Epithelial cell of proximal tubule (primary cell): ENCODE data around the gene DNASE1L2. TPM values are rescaled to one million over a fixed set of nuclear protein-coding genes. Genes with fewer than 3 reads are reported as not detected.

ENCODE experiments used
- DNase-seq: peaks from one replicate; pipeline ENCODE4 v3.0.0-alpha.2; 2011; ENCODE audit warnings: low read depth
- H3K4me3 ChIP-seq: 2 replicates; pipeline ENCODE4 v1.5.1; 2011; ENCODE audit warnings: low read depth, mild to moderate bottlenecking, low read length
- CTCF ChIP-seq: conservative IDR thresholded peaks from 2 replicates; pipeline ENCODE4 v1.5.1; 2012; ENCODE audit warnings: low read depth, mild to moderate bottlenecking, low read length
- total RNA-seq: library from RNA; depleted of rRNA; stranded (reverse); fragments of >200 nt; gene quantifications from 2 replicates; pipeline ENCODE4 v1.2.3, GENCODE V29; 2015

DNASE1L2 gene
- total RNA-seq, 1 donor from 2014 or later: 0.52 TPM

GRCh38 chr16:2226245-2226793 lies 9.9 kb upstream of the DNASE1L2 start:
- H3K4me3 ChIP-seq: no peak overlapping the region
- no peak for DNase-seq
- no peak for TF ChIP-seq CTCF

- DNase-seq: no peak
- no peak for TF ChIP-seq CTCF
- H3K4me3 ChIP-seq: no peak overlapping the region
Measured at GRCh38 chr16:2226918-2227317, 9.3 kb upstream of the DNASE1L2 start.

GRCh38 chr16:2228161-2228824 lies 8.0 kb upstream of the DNASE1L2 start:
- TF ChIP-seq CTCF: no peak

GRCh38 chr16:2229091-2229490 lies 7.2 kb upstream of the DNASE1L2 start:
- TF ChIP-seq CTCF: no peak
- H3K4me3 ChIP-seq: no peak overlapping the region
- DNase-seq: no peak

More at GRCh38 chr16:2228161-2228824, 8.0 kb upstream of the DNASE1L2 start:
- no peak for DNase-seq
- no peak overlapping the region for H3K4me3 ChIP-seq

- DNase-seq: no peak
- no peak for TF ChIP-seq CTCF
- no peak overlapping the region for H3K4me3 ChIP-seq
Measured at GRCh38 chr16:2229632-2230250, 6.5 kb upstream of the DNASE1L2 start.

GRCh38 chr16:2230376-2230775 lies 5.9 kb upstream of the DNASE1L2 start:
- DNase-seq: no peak
- no peak overlapping the region for H3K4me3 ChIP-seq
- no peak for TF ChIP-seq CTCF
